GM18870 (cell line): ENCODE results near the gene CCDC186.

Experiments
- ATAC-seq: cut with Tn5 transposase; IDR thresholded peaks from one replicate; pipeline ENCODE4 v1.9.1; 2021; ENCODE audit warnings: moderate library complexity; ENCODE audit not compliant: unreplicated experiment

The CCDC186 gene

DNA sequence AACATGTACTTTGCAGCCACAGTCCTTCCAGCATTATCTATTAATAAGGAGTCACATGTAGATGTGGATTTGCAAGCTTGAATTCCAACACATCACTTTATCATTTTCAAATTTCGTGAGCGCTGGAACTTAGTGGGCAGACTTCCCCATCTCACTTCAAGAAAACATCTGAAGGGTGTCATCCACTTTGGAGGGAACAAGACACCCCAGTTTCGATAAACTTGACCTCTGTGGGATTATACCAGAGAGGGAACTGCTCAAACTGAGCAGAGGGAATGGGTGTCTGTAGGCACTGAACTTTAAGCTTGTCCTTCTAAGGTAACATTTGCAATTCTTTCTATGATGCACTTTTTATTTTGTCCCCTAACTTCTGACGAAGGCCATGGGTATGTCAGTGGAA is 102.8 kb downstream of the CCDC186 start:
- ATAC-seq: no peak
